ENCODE data around the gene HPF1.
A peak's percentile ranks its signal among the peaks of the same experiment; 100 is the strongest.

Gene HPF1

DNA sequence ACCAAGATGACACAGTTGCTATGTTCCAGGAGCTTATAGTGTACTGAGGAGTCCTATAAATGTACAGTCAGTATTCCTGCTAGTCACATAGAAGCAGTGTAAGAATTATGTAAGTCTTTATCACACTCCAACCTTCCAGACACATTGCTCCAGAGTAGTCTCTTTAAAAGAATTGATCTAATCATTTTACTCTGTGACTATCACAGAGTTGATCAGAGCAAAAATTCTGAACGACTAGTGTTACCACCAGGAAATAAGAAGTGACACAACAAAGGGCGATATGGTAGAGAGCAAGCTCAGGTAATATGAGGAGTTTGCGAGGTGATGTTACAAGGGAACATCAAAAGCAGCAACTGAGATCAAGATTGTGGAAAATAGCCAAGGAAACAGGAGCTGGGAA lies 9.0 kb upstream of the HPF1 start:
- DNase-seq (ENCODE audit: low read depth, low spot score), result no peak
- H3K4me3 ChIP-seq (ENCODE audit: low read depth, low read length), result no peak overlapping the region
- TF ChIP-seq, protein P1, sequence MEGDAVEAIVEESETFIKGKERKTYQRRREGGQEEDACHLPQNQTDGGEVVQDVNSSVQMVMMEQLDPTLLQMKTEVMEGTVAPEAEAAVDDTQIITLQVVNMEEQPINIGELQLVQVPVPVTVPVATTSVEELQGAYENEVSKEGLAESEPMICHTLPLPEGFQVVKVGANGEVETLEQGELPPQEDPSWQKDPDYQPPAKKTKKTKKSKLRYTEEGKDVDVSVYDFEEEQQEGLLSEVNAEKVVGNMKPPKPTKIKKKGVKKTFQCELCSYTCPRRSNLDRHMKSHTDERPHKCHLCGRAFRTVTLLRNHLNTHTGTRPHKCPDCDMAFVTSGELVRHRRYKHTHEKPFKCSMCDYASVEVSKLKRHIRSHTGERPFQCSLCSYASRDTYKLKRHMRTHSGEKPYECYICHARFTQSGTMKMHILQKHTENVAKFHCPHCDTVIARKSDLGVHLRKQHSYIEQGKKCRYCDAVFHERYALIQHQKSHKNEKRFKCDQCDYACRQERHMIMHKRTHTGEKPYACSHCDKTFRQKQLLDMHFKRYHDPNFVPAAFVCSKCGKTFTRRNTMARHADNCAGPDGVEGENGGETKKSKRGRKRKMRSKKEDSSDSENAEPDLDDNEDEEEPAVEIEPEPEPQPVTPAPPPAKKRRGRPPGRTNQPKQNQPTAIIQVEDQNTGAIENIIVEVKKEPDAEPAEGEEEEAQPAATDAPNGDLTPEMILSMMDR (IDR thresholded peaks at IDR 0.05; ENCODE audit: low read depth, low read length), result no peak
- in situ Hi-C loops (cut with HindIII; ENCODE audit: low sequenced_read_pairs), result no loop called here

DNA sequence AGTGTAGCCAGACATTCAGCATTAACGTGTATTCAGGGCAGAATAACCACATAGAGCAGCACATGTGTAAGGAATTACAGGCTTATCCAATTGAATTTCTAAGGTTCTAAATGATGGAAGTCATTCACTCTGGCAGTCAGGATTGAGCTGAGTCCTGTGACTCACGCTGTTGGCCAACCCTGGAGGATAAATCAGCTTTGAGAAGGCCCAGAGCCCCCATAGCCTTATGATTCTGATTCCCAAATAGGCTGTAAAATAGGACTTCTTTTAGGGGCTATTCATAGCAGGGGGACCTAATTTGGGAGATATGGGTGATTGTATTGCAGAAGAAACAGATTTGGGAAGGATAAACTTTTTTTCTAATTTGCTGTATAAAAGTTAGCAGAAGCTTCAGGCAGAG lies 8.1 kb upstream of the HPF1 start:
- in situ Hi-C loops (cut with HindIII; ENCODE audit: low sequenced_read_pairs), result no loop called here
- TF ChIP-seq, protein P1 (IDR thresholded peaks at IDR 0.05; ENCODE audit: low read depth, low read length), result no peak
- DNase-seq (ENCODE audit: low read depth, low spot score), result no peak
- no peak overlapping the region for H3K4me3 ChIP-seq (ENCODE audit: low read depth, low read length)

DNA sequence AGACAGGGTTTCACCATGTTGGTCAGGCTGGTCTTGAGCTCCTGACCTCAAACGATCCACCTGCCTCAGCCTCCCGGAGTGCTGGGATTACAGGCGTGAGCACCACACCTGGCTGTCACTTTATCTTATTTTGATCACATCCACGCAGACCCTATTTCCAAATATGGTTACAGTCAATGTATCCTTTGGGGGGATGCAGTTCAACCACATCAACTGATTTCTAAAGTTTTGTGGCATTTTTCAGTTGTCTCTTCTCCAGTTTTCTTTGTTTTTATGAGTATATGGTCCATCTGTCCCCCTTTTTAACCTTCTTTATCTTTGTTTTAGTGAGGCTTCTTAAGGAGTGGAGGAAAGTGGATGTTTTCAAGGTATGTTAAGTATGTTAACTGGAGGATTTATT lies 4.1 kb upstream of the HPF1 start:
- no peak overlapping the region for H3K4me3 ChIP-seq (ENCODE audit: low read depth, low read length)
- TF ChIP-seq, protein P1 (IDR thresholded peaks at IDR 0.05; ENCODE audit: low read depth, low read length), result no peak
- in situ Hi-C loops (cut with HindIII; ENCODE audit: low sequenced_read_pairs), result no loop called here
- no peak for DNase-seq (ENCODE audit: low read depth, low spot score)

DNA sequence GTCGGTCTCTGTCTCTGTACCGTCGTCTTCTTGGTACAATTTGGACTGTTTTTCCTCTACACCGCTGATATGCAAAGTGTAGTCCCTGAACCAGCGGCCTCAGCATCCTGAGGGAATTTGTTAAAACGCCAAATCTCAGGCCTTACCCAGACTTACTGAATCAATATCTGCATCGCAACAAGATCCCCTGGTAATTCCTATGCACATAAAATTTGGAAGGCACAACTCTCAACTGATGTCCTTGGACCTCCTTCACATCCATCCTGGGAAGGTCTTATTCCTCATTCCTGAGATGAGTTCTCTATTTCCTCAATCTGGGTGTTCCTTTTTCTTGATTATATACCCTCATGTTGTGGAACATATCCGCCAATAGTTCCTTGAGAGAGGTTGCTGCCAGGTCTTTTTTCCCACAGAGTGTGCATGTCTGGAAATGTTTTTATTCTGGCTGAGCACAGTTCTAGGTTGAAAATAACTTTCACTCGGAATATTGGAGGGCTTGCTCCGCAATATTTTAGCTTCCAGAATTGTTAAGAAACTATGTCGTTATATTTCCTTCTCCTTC lies 738 bp upstream of the HPF1 start:
- DNase-seq (ENCODE audit: low read depth, low spot score), result peak; percentile 3
- TF ChIP-seq, protein P1 (IDR thresholded peaks at IDR 0.05; ENCODE audit: low read depth, low read length), result no peak
- in situ Hi-C loops (cut with HindIII; ENCODE audit: low sequenced_read_pairs), result no loop called here
- H3K4me3 ChIP-seq (ENCODE audit: low read depth, low read length), result no peak overlapping the region

DNA sequence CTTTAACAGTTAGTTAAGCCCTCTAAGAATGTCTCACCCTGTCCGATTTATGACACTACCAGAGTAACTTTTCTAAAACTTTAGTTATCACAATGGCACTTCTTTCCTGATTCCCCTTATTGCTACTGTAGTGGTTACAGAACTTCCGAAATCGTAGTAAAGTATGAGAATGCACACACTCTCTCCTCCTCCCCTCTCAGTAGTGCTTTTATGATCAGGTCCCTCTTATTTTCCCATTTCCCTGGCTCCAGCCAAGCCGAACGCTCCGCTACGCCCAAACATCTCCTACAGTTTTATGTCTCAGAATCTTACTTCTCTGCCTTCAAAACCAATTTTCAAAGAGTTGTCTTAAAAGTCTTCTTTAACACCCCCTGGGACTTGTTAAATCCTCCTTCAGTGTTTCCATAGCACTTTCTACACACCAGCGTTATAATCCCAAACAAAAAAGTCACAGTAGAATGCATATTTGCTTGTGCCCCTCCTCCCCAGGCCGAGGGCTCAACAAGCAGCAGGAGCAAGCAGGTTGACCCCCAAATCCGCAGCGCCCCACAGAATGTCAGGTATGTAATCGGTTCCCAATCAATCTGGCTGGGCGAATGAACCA lies 671 bp downstream of the HPF1 start:
- in situ Hi-C loops (cut with HindIII; ENCODE audit: low sequenced_read_pairs), result no loop called here
- peak overlapping the region; percentile 84 for H3K4me3 ChIP-seq (ENCODE audit: low read depth, low read length)
- TF ChIP-seq, protein P1 (IDR thresholded peaks at IDR 0.05; ENCODE audit: low read depth, low read length), result no peak
- DNase-seq (ENCODE audit: low read depth, low spot score), result peak; percentile 6

DNA sequence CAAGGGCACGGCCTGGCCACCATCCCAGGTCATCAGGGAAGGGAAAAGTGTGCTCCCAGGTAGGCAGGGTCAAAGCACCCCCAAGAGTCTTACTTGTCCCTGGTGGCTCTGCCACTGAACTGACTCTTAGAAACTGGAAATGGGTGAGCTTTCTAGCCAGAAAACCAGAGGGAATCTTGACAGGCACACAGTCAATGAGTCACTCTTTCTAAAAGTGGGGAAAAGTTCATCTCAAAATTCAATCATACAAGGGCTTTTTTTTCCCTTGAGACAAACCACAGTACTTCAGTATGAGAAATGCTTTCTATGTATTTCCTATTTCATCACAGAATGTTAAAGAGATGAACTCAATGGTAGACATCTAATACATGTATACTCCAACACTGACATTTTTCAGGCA lies 12.5 kb downstream of the HPF1 start:
- no peak overlapping the region for H3K4me3 ChIP-seq (ENCODE audit: low read depth, low read length)
- in situ Hi-C loops (cut with HindIII; ENCODE audit: low sequenced_read_pairs), result no loop called here
- DNase-seq (ENCODE audit: low read depth, low spot score), result peak; percentile 48
- TF ChIP-seq, protein P1 (IDR thresholded peaks at IDR 0.05; ENCODE audit: low read depth, low read length), result no peak

Data from astrocyte of the spinal cord (primary cell).